ENCODE data around the gene AMH. TPM values are rescaled to one million over a fixed set of nuclear protein-coding genes. Genes with fewer than 3 reads are reported as not detected.

AMH gene
- total and polyA plus RNA-seq, 2 of the 13 experiments (the other 11 are each of a cell fraction or from before 2014, with no cell fraction given): 0.03 to 0.18 TPM

DNA sequence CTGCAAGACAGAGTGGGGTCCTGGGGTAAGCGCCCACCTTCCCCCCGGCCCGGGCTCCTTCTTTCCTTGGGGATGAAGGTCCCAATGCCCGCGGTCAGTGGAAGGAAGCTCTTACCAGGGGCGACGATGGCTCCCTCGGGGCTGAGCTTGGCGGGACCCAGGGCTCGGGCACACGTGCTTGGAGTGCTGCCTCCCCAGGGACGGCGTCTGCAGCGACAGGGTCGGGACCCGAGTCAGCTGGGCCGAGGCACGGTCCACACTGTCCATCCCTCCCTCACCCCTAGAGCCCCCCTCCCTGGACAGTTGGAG lies 3.6 kb downstream of the AMH start (continued):
- TF ChIP-seq ZNF335 (CRISPR knock-in tag; IDR thresholded peaks at IDR 0.05): no peak
- TF ChIP-seq, protein P1, sequence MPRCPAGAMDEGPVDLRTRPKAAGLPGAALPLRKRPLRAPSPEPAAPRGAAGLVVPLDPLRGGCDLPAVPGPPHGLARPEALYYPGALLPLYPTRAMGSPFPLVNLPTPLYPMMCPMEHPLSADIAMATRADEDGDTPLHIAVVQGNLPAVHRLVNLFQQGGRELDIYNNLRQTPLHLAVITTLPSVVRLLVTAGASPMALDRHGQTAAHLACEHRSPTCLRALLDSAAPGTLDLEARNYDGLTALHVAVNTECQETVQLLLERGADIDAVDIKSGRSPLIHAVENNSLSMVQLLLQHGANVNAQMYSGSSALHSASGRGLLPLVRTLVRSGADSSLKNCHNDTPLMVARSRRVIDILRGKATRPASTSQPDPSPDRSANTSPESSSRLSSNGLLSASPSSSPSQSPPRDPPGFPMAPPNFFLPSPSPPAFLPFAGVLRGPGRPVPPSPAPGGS (CRISPR knock-in tag; IDR thresholded peaks at IDR 0.05): no peak
- TF ChIP-seq KDM1A (CRISPR knock-in tag; IDR thresholded peaks at IDR 0.05): no peak
- TF ChIP-seq SALL2 (CRISPR knock-in tag; IDR thresholded peaks at IDR 0.05): no peak
- no peak for TF ChIP-seq NR2C2 (CRISPR knock-in tag; IDR thresholded peaks at IDR 0.05; ENCODE audit: borderline replicate concordance)
- no peak for TF ChIP-seq ZNF790 (CRISPR knock-in tag; IDR thresholded peaks at IDR 0.05; ENCODE audit: borderline replicate concordance)
- TF ChIP-seq, protein P2, sequence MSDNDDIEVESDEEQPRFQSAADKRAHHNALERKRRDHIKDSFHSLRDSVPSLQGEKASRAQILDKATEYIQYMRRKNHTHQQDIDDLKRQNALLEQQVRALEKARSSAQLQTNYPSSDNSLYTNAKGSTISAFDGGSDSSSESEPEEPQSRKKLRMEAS (IDR thresholded peaks at IDR 0.05): peak; percentile 87
- peak; percentile 38; the same call in 1 of the 2 replicates for TF ChIP-seq ZNF558 (CRISPR knock-in tag; IDR thresholded peaks at IDR 0.05; ENCODE audit: borderline replicate concordance)
- no peak for TF ChIP-seq TGIF2 (CRISPR knock-in tag; IDR thresholded peaks at IDR 0.05)
- TF ChIP-seq ESRRA (CRISPR knock-in tag; IDR thresholded peaks at IDR 0.05; ENCODE audit: low read depth): no peak
- no peak for TF ChIP-seq FOXK2 (IDR thresholded peaks at IDR 0.05)
- TF ChIP-seq LCORL (IDR thresholded peaks at IDR 0.05): no peak
- no peak for TF ChIP-seq LCORL (CRISPR knock-in tag; IDR thresholded peaks at IDR 0.05)
- TF ChIP-seq, protein P3, sequence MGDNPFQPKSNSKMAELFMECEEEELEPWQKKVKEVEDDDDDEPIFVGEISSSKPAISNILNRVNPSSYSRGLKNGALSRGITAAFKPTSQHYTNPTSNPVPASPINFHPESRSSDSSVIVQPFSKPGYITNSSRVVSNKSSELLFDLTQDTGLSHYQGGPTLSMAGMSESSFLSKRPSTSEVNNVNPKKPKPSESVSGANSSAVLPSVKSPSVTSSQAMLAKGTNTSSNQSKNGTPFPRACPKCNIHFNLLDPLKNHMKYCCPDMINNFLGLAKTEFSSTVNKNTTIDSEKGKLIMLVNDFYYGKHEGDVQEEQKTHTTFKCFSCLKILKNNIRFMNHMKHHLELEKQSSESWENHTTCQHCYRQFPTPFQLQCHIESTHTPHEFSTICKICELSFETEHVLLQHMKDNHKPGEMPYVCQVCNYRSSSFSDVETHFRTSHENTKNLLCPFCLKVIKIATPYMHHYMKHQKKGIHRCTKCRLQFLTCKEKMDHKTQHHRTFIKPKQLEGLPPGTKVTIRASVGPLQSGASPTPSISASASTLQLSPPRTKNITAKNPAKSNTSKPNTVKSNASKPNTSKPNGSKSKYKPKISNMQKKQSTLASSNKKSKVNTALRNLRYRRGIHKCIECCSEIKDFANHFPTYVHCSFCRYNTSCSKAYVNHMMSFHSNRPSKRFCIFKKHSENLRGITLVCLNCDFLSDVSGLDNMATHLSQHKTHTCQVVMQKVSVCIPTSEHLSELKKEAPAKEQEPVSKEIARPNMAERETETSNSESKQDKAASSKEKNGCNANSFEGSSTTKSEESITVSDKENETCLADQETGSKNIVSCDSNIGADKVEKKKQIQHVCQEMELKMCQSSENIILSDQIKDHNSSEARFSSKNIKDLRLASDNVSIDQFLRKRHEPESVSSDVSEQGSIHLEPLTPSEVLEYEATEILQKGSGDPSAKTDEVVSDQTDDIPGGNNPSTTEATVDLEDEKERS (CRISPR knock-in tag; IDR thresholded peaks at IDR 0.05): no peak
- no peak for TF ChIP-seq ZNF484 (CRISPR knock-in tag; IDR thresholded peaks at IDR 0.05; ENCODE audit: borderline replicate concordance, low read depth)
- peak; percentile 78; the same call in 1 of the 2 replicates for TF ChIP-seq NKX3-1 (CRISPR knock-in tag; IDR thresholded peaks at IDR 0.05)
- no peak for TF ChIP-seq ZNF841 (CRISPR knock-in tag; IDR thresholded peaks at IDR 0.05; ENCODE audit: borderline replicate concordance)
- TF ChIP-seq, protein P4, sequence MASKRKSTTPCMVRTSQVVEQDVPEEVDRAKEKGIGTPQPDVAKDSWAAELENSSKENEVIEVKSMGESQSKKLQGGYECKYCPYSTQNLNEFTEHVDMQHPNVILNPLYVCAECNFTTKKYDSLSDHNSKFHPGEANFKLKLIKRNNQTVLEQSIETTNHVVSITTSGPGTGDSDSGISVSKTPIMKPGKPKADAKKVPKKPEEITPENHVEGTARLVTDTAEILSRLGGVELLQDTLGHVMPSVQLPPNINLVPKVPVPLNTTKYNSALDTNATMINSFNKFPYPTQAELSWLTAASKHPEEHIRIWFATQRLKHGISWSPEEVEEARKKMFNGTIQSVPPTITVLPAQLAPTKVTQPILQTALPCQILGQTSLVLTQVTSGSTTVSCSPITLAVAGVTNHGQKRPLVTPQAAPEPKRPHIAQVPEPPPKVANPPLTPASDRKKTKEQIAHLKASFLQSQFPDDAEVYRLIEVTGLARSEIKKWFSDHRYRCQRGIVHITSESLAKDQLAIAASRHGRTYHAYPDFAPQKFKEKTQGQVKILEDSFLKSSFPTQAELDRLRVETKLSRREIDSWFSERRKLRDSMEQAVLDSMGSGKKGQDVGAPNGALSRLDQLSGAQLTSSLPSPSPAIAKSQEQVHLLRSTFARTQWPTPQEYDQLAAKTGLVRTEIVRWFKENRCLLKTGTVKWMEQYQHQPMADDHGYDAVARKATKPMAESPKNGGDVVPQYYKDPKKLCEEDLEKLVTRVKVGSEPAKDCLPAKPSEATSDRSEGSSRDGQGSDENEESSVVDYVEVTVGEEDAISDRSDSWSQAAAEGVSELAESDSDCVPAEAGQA (IDR thresholded peaks at IDR 0.05; ENCODE audit: low read depth): no peak
- TF ChIP-seq, protein P4 (CRISPR knock-in tag; IDR thresholded peaks at IDR 0.05; ENCODE audit: borderline replicate concordance): peak; percentile 84; the same call in 1 of the 2 replicates
- TF ChIP-seq, protein P5, sequence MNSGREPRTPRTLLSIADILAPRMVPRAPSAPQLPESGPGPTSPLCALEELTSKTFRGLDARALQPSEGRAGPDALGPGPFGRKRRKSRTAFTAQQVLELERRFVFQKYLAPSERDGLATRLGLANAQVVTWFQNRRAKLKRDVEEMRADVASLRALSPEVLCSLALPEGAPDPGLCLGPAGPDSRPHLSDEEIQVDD (CRISPR knock-in tag; IDR thresholded peaks at IDR 0.05; ENCODE audit: borderline replicate concordance): no peak
- TF ChIP-seq ZNF761 (CRISPR knock-in tag; conservative IDR thresholded peaks at IDR 0.05): no peak
- 0 out of 2 replicates have a peak, but pooled peaks have one; percentile 53 for TF ChIP-seq ZZZ3 (CRISPR knock-in tag; IDR thresholded peaks at IDR 0.05; ENCODE audit: borderline replicate concordance)

Data from HepG2 (cell line).